ENCODE measurements around the gene SULF2. TPM values are rescaled to one million over a fixed set of nuclear protein-coding genes. Genes with fewer than 3 reads are reported as not detected.

SULF2 gene
- total RNA-seq, 4 donors from 2014 or later = 41.2 to 177 (median 62.3) TPM

DNA sequence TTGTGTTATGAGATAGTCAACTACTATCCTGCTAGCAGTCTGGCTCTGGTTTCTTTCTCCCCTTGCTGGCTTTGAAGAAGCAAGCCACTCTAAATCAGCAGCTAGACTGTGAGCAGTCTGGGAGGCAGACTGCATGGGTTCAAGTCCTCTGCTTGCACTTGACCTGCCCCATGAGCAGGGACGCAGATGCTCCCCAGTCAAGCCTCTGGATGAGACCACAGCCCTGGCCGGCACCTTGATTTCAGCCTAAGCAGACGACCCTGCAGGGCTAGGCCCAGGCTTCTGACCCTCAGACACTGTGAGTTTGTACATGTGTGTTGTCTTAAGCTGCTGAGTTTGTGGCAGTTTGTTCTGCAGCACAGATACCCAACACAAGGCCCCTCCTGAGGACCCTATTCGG is 105.8 kb downstream of the SULF2 start:
- H3K4me3 ChIP-seq = no peak overlapping the region
- H3K4me1 ChIP-seq = peaks cover 0 to 29% (median 16%) of the 10 kb centered on the region in 3 donors
- H3K9me3 ChIP-seq = no peaks in the 10 kb centered on the region
- TF ChIP-seq, protein P1, sequence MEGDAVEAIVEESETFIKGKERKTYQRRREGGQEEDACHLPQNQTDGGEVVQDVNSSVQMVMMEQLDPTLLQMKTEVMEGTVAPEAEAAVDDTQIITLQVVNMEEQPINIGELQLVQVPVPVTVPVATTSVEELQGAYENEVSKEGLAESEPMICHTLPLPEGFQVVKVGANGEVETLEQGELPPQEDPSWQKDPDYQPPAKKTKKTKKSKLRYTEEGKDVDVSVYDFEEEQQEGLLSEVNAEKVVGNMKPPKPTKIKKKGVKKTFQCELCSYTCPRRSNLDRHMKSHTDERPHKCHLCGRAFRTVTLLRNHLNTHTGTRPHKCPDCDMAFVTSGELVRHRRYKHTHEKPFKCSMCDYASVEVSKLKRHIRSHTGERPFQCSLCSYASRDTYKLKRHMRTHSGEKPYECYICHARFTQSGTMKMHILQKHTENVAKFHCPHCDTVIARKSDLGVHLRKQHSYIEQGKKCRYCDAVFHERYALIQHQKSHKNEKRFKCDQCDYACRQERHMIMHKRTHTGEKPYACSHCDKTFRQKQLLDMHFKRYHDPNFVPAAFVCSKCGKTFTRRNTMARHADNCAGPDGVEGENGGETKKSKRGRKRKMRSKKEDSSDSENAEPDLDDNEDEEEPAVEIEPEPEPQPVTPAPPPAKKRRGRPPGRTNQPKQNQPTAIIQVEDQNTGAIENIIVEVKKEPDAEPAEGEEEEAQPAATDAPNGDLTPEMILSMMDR (IDR thresholded peaks at IDR 0.05) = no peak
- TF ChIP-seq EP300 (IDR thresholded peaks at IDR 0.05) = no peak
- TF ChIP-seq POLR2A (IDR thresholded peaks at IDR 0.05) = no peak
- TF ChIP-seq POLR2AphosphoS5 (IDR thresholded peaks at IDR 0.05) = no peak
- ATAC-seq = no peak
- peaks cover 0 to 55% of the 10 kb centered on the region in 2 donors for H3K36me3 ChIP-seq
- no peaks in the 10 kb centered on the region for H3K27me3 ChIP-seq
- H3K27ac ChIP-seq = no peak overlapping the region
- 100% methylated on average over 1 of the region's 4 CpGs for WGBS, 2 donors (ENCODE audit: low coverage in 1 of 2)

DNA sequence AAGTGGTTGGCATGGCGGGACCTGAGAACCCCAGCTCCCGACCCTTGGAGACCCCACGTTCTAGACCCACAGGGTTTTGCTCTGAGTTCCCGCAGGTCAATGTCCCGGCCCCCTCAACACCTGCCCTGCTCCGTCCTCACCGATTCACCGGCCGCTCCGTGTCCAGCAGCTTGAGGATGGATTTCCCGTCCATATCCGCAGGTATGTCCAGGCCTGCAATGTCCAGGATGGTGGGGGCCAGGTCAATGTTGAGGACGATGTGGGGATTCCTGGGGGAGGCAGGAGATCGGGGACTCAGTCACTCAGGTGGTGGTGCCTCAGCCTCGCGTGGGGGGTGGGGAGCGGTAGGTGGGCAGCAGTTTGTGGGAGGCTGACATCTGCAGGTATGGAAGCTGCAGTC is 106.7 kb downstream of the SULF2 start:
- no peak overlapping the region for H3K4me3 ChIP-seq
- 67 to 93% methylated on average over 1 to 7 of the region's 17 CpGs for WGBS, 2 donors (ENCODE audit: low coverage in 1 of 2)
- peaks cover 0 to 29% (median 16%) of the 10 kb centered on the region in 3 donors for H3K4me1 ChIP-seq
- no peaks in the 10 kb centered on the region for H3K9me3 ChIP-seq
- TF ChIP-seq POLR2A (IDR thresholded peaks at IDR 0.05) (no peak), EP300 (IDR thresholded peaks at IDR 0.05) (no peak), POLR2AphosphoS5 (IDR thresholded peaks at IDR 0.05) (no peak)
- TF ChIP-seq, protein P1 (IDR thresholded peaks at IDR 0.05) = no peak
- ATAC-seq = no peak
- no peak overlapping the region for H3K27ac ChIP-seq
- H3K27me3 ChIP-seq = no peaks in the 10 kb centered on the region
- peaks cover 0 to 55% of the 10 kb centered on the region in 2 donors for H3K36me3 ChIP-seq

DNA sequence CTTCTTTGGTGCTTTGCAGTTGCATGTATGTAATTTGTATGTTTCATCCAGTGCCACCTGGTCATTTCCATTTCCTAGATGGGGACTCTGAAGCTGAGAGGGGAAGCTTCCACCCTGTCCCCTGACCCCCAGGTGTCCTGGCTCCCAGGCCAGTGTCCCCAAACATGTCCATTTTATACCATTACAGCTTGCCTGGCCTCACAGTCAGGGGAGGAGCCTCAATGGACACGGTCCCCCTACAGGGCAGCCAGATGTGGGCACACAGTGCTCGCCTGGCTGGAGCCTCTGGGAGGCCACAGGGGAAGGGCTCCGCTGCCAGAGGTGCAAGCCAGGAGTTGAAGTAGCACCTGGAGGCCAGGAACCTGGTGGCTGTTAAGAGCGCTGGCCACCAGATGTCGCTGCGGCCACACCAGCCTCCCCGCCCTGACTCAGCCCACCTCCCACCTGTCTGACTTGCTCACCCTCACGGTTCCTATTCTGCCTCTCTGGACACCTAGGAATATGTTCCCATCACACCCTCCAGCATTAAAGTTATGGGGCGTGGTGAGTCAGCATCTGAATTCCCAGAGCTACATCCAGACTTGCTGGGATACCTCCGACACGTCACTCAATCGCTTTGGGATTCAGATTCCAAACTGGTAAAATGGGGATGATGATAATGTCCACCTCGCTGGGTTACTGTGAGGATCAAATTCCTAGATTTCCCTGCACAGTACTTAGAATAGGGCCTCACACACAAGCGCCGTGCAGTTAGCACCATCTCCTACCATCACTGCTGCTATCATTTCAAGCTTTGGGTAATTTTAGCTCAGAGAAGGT is 107.4 kb downstream of the SULF2 start:
- no peak for ATAC-seq
- Histone ChIP-seq H3K4me3 (no peak overlapping the region), H3K9me3 (no peaks in the 10 kb centered on the region), H3K27ac (no peak overlapping the region), H3K4me1 (peaks cover 0 to 25% (median 15%) of the 10 kb centered on the region in 3 donors), H3K27me3 (no peaks in the 10 kb centered on the region), H3K36me3 (peaks cover 0 to 54% of the 10 kb centered on the region in 2 donors)
- no peak for TF ChIP-seq POLR2AphosphoS5 (IDR thresholded peaks at IDR 0.05)
- TF ChIP-seq, protein P1 (IDR thresholded peaks at IDR 0.05) = peak in 3 of 4 experiments; percentile 75 to 90 (median 81)
- WGBS, 2 donors (ENCODE audit: low coverage in 1 of 2) = 53% methylated on average over 12 of the region's 15 CpGs; no CpG with 5 or more reads in 1 of the 2 donors

DNA sequence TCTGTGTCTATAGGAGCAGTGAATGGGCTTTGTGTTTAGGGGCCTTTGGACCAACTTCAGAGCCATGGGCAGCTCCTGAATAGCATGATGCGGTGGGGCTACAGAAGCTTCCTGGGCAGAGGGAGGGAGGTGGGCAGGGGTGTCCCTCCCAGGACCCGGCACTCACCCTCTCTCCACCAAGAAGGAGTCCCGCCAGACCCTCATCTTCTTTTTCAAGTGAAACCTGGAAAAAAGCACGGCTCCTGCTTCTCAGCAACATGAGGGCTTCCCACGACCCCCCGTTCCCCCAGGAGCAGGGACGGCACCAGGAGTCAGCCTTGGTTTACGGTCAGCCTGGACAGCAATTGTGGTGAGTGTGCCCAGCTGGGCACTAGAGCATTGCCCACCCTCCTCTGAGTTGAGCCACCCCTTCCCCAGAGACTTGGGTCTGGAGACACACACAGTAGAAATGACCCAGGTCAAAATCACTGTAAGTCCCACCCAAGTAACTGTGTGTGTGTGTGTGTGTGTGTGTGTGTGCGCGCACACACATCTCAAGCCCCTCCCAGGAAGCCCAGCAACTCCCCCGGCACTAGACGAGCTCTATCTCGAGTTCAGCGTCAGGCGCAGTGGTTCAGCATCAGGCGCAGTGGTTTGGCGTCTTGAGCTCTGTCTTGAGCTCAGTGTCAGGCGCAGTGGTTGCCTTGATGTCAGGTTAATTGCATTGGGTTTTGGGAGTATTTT is 108.2 kb downstream of the SULF2 start:
- Histone ChIP-seq H3K4me1 (peaks cover 0 to 17% (median 7%) of the 10 kb centered on the region in 3 donors), H3K36me3 (peaks cover 0 to 61% of the 10 kb centered on the region in 2 donors), H3K27ac (no peak overlapping the region), H3K9me3 (no peaks in the 10 kb centered on the region), H3K27me3 (no peaks in the 10 kb centered on the region), H3K4me3 (no peak overlapping the region)
- WGBS, 2 donors (ENCODE audit: low coverage in 1 of 2) = 86 to 93% methylated on average over 3 to 5 of the region's 18 CpGs
- TF ChIP-seq POLR2AphosphoS5 (IDR thresholded peaks at IDR 0.05) = no peak
- TF ChIP-seq POLR2A (IDR thresholded peaks at IDR 0.05) = no peak
- no peak for TF ChIP-seq EP300 (IDR thresholded peaks at IDR 0.05)
- TF ChIP-seq, protein P1 (IDR thresholded peaks at IDR 0.05) = no peak
- ATAC-seq = no peak
